ENCODE results near the gene ARRB2.

Gene ARRB2

GRCh38 chr17:4766723-4767122, 56.3 kb downstream of the ARRB2 start:
- no peak for DNase-seq

- DNase-seq, result no peak
Observed at GRCh38 chr17:4768298-4768697, 57.9 kb downstream of the ARRB2 start.

GRCh38 chr17:4769628-4770027, 59.2 kb downstream of the ARRB2 start:
- no peak for DNase-seq

Measured in NCI-H774 (cell line).